Naive thymus-derived CD4-positive, alpha-beta T cell (primary cell): ENCODE measurements around the gene TM4SF18. TPM values are rescaled to one million over a fixed set of nuclear protein-coding genes. Genes with fewer than 3 reads are reported as not detected.
"Not testable (repeated sequence)": the region's sequence is repeated elsewhere in the genome, so short reads cannot be mapped to it uniquely, and the experiment has no call there.

ENCODE experiments used
- ATAC-seq: fragments of 150-1000 bp; cut with Tn5 transposase; 2 replicates; pipeline ENCODE4 v1.10.0; 2021; ENCODE audit warnings: mild to moderate bottlenecking, moderate library complexity
- CTCF ChIA-PET: fragments of 350-600 bp; sonication (Branson Sonifier 250); formaldehyde crosslinking; loops from one replicate; lab custom pipeline; 2021; ENCODE audit warnings: antibody characterized with exemption; lab: Charles Lee
- POLR2A ChIA-PET: fragments of 350-600 bp; sonication (Branson Sonifier 250); formaldehyde crosslinking; loops from one replicate; lab custom pipeline; 2021; ENCODE audit warnings: antibody characterized with exemption, inconsistent platforms; lab: Charles Lee
- DNase-seq, 9 donors: peaks; one replicate each; pipeline versions ENCODE4 v3.0.0 to v3.0.0-alpha.2; 2020 to 2022; ENCODE audit warnings: mixed read lengths in 1 of 9
- H3K27ac ChIP-seq: one replicate; pipeline ENCODE4 v1.7.0; 2013; ENCODE audit warnings: mild to moderate bottlenecking, low read depth, low read length, moderate library complexity
- H3K27me3 ChIP-seq, 2 donors: one replicate each; pipeline ENCODE4 v1.7.0; 2013; ENCODE audit warnings: low read length in 2 of 2, mild to moderate bottlenecking in 2 of 2, moderate library complexity in 2 of 2; ENCODE audit not compliant: control insufficient read depth in 2 of 2, insufficient read depth in 2 of 2
- H3K36me3 ChIP-seq, 3 experiments: 1 replicate in 2 of 3; 2 replicates in 1 of 3; pipeline ENCODE4 v1.7.0; 2013; ENCODE audit warnings: low read length in 3 of 3, mild to moderate bottlenecking in 3 of 3, moderate library complexity in 1 of 3; ENCODE audit not compliant: insufficient read depth in 3 of 3, control insufficient read depth in 2 of 3
- H3K4me1 ChIP-seq, 2 donors: one replicate each; pipeline ENCODE4 v1.7.0; 2013; ENCODE audit warnings: low read length in 2 of 2, mild to moderate bottlenecking in 2 of 2, moderate library complexity in 1 of 2; ENCODE audit not compliant: control insufficient read depth in 2 of 2, insufficient read depth in 2 of 2
- H3K4me3 ChIP-seq: 2 replicates; pipeline ENCODE4 v1.7.0; 2013; ENCODE audit warnings: mild to moderate bottlenecking, low read length
- H3K9me3 ChIP-seq, 3 experiments: 1 replicate in 2 of 3; 2 replicates in 1 of 3; pipeline ENCODE4 v1.7.0; 2013; ENCODE audit warnings: low read length in 3 of 3; ENCODE audit not compliant: control insufficient read depth in 2 of 3
- H3K27ac Mint-ChIP-seq, 9 donors: one replicate each; pipeline ENCODE4 v1.8.0; 2020 to 2022; ENCODE audit warnings: mixed read lengths in 9 of 9, mild to moderate bottlenecking in 8 of 9, moderate library complexity in 5 of 9, inconsistent platforms in 2 of 9
- H3K27me3 Mint-ChIP-seq, 5 donors: one replicate each; pipeline ENCODE4 v1.8.0; 2021 to 2022; ENCODE audit warnings: mixed read lengths in 5 of 5, mild to moderate bottlenecking in 1 of 5
- H3K36me3 Mint-ChIP-seq, 5 donors: one replicate each; pipeline ENCODE4 v1.8.0; 2020 to 2022; ENCODE audit warnings: mixed read lengths in 5 of 5, mild to moderate bottlenecking in 3 of 5, inconsistent platforms in 1 of 5
- H3K4me1 Mint-ChIP-seq, 7 donors: one replicate each; pipeline ENCODE4 v1.8.0; 2020 to 2022; ENCODE audit warnings: mixed read lengths in 7 of 7, mild to moderate bottlenecking in 3 of 7, inconsistent platforms in 1 of 7
- H3K4me3 Mint-ChIP-seq, 10 donors: one replicate each; pipeline ENCODE4 v1.8.0; 2020 to 2022; ENCODE audit warnings: mild to moderate bottlenecking in 10 of 10, mixed read lengths in 10 of 10, moderate library complexity in 6 of 10, inconsistent platforms in 2 of 10
- H3K9me3 Mint-ChIP-seq, 11 donors: one replicate each; pipeline ENCODE4 v1.8.0; 2020 to 2022; ENCODE audit warnings: mixed read lengths in 11 of 11, mild to moderate bottlenecking in 4 of 11, inconsistent platforms in 1 of 11, moderate library complexity in 1 of 11
- intact Hi-C, 2 donors: fragments of 100-400 bp; cut with micrococcal nuclease; formaldehyde crosslinking; loops; one replicate each; pipeline ENCODE4 v1.15.1; 2023
- polyA plus RNA-seq, 2 donors: library from polyadenylated mRNA; unstranded; fragments of 300-500 nt; fragmentation: Illumina TruSeq; gene quantifications; one replicate each; pipeline ENCODE4 v1.2.3, GENCODE V29; 2021
- total RNA-seq, 6 experiments: library from RNA in 5 of 6; stranded (reverse) in 5 of 6; gene quantifications; 1 replicate in 5 of 6; 2 replicates in 1 of 6; pipeline ENCODE4 v1.2.3 and lab custom pipeline; 2021 to 2026

TM4SF18 gene
- total and polyA plus RNA-seq, 7 experiments from 2014 or later = not detected

DNA sequence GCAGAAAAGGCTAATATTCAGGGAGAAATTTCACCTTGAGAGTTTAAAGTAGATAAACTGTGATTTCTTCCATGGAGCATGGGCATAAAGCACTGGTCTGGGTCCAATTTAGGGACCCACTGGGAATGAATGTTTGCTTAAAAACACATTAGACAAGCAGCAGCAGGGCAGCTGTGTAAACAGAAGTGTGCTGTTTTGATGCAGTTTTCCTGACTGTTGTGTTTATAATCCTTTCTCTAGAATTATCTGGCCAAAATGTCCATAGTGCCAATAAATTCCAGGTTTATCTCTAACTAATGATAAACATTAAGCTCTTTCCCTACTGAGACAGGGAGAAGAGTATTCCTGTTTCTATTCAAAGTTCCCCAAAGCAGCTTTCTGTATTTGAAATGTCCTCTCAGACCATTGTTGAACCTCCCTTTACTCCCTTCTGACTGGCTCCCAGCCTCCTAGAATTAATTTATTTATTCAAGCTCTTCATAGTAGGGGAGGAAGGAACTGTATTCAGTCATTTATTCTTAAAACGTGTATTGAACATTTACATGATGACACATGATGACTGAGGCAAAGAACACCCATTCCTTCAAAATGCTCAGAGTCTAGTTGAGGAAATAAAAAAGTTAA is 7.0 kb upstream of the TM4SF18 start:
- Mint-ChIP-seq H3K4me3 (no peak overlapping the region), H3K27ac (no peak overlapping the region), H3K27me3 (peaks cover 19 to 30% (median 23%) of the 10 kb centered on the region in 5 donors), H3K4me1 (peaks cover 0 to 3% (median 0%) of the 10 kb centered on the region in 7 donors), H3K9me3 (peaks cover 0 to 3% (median 0%) of the 10 kb centered on the region in 11 donors), H3K36me3 (no peaks in the 10 kb centered on the region)
- DNase-seq (no peak), ATAC-seq (no peak)
- Histone ChIP-seq H3K36me3 (no peaks in the 10 kb centered on the region), H3K27ac (no peak overlapping the region), H3K27me3 (no peaks in the 10 kb centered on the region), H3K9me3 (no peaks in the 10 kb centered on the region), H3K4me3 (no peak overlapping the region), H3K4me1 (no peaks in the 10 kb centered on the region)
- intact Hi-C loops = no loop called here
- POLR2A ChIA-PET = no interaction called here
- CTCF ChIA-PET = no interaction called here

DNA sequence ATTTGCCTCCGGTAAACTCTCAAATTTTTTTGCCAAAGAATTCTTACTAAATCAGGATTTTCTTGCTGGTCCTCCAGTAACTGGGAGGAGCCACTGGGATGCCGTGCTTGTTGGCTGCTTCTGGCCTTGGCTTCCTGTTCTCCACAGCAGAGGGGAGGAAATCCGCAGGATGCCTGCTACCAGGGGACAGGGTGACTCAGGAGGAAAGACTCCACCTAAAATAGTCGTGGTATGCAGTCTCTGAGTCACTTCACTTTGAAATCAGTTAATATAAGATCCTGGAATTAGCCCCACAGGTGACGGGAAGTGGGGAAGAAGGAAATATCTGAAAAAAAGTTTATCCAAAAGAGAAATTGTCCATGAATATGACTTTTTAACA is 6.5 kb upstream of the TM4SF18 start:
- H3K9me3 Mint-ChIP-seq = peaks cover 0 to 3% (median 0%) of the 10 kb centered on the region in 11 donors
- H3K4me3 Mint-ChIP-seq = no peak overlapping the region
- no peaks in the 10 kb centered on the region for H3K27me3 ChIP-seq
- H3K36me3 ChIP-seq = no peaks in the 10 kb centered on the region
- no peaks in the 10 kb centered on the region for H3K9me3 ChIP-seq
- no peak overlapping the region for H3K27ac Mint-ChIP-seq
- no peaks in the 10 kb centered on the region for H3K36me3 Mint-ChIP-seq
- H3K4me1 ChIP-seq = no peaks in the 10 kb centered on the region
- H3K4me3 ChIP-seq = no peak overlapping the region
- H3K27ac ChIP-seq = no peak overlapping the region
- CTCF ChIA-PET = no interaction called here
- intact Hi-C loops = no loop called here
- ATAC-seq (peak; percentile 54), DNase-seq (no peak)
- POLR2A ChIA-PET = no interaction called here
- H3K4me1 Mint-ChIP-seq = peaks cover 0 to 3% (median 0%) of the 10 kb centered on the region in 7 donors
- H3K27me3 Mint-ChIP-seq = peaks cover 16 to 25% (median 23%) of the 10 kb centered on the region in 5 donors

- H3K27me3 ChIP-seq, H3K36me3 Mint-ChIP-seq, intact Hi-C loops, H3K27ac Mint-ChIP-seq, H3K4me3 Mint-ChIP-seq, H3K27ac ChIP-seq, H3K4me1 ChIP-seq, H3K4me3 ChIP-seq, H3K4me1 Mint-ChIP-seq, CTCF ChIA-PET, H3K9me3 Mint-ChIP-seq, POLR2A ChIA-PET, H3K9me3 ChIP-seq, H3K36me3 ChIP-seq, DNase-seq, ATAC-seq: not testable (repeated sequence)
- peaks cover 17 to 23% (median 19%) of the 10 kb centered on the region in 5 donors for H3K27me3 Mint-ChIP-seq
Observed at GRCh38 chr3:149337486-149337885, 4.0 kb upstream of the TM4SF18 start.

- DNase-seq (no peak), ATAC-seq (no peak)
- no peak overlapping the region for H3K27ac Mint-ChIP-seq
- H3K36me3 ChIP-seq = no peaks in the 10 kb centered on the region
- peaks cover 0 to 3% (median 0%) of the 10 kb centered on the region in 11 donors for H3K9me3 Mint-ChIP-seq
- POLR2A ChIA-PET = no interaction called here
- H3K36me3 Mint-ChIP-seq = no peaks in the 10 kb centered on the region
- peaks cover 15 to 24% (median 20%) of the 10 kb centered on the region in 5 donors for H3K27me3 Mint-ChIP-seq
- H3K4me1 ChIP-seq = no peaks in the 10 kb centered on the region
- H3K27ac ChIP-seq = no peak overlapping the region
- no peak overlapping the region for H3K4me3 ChIP-seq
- H3K4me1 Mint-ChIP-seq = peaks cover 0 to 3% (median 0%) of the 10 kb centered on the region in 7 donors
- H3K9me3 ChIP-seq = no peaks in the 10 kb centered on the region
- intact Hi-C loops = no loop called here
- H3K27me3 ChIP-seq = no peaks in the 10 kb centered on the region
- no peak overlapping the region for H3K4me3 Mint-ChIP-seq
- CTCF ChIA-PET = no interaction called here
Observed at GRCh38 chr3:149336925-149337324, 3.5 kb upstream of the TM4SF18 start.

GRCh38 chr3:149332771-149333170 is 665 bp downstream of the TM4SF18 start:
- H3K4me1 Mint-ChIP-seq = no peaks in the 10 kb centered on the region
- peaks cover 0 to 19% (median 12%) of the 10 kb centered on the region in 5 donors for H3K27me3 Mint-ChIP-seq
- no peaks in the 10 kb centered on the region for H3K27me3 ChIP-seq
- H3K36me3 ChIP-seq = no peaks in the 10 kb centered on the region
- H3K27ac Mint-ChIP-seq = no peak overlapping the region
- ATAC-seq (no peak), DNase-seq (no peak)
- ChIA-PET POLR2A (no interaction called here), CTCF (no interaction called here)
- H3K36me3 Mint-ChIP-seq = no peaks in the 10 kb centered on the region
- H3K4me3 ChIP-seq = no peak overlapping the region
- no peaks in the 10 kb centered on the region for H3K4me1 ChIP-seq
- intact Hi-C loops = no loop called here
- H3K9me3 ChIP-seq = no peaks in the 10 kb centered on the region
- no peaks in the 10 kb centered on the region for H3K9me3 Mint-ChIP-seq
- no peak overlapping the region for H3K4me3 Mint-ChIP-seq
- no peak overlapping the region for H3K27ac ChIP-seq

DNA sequence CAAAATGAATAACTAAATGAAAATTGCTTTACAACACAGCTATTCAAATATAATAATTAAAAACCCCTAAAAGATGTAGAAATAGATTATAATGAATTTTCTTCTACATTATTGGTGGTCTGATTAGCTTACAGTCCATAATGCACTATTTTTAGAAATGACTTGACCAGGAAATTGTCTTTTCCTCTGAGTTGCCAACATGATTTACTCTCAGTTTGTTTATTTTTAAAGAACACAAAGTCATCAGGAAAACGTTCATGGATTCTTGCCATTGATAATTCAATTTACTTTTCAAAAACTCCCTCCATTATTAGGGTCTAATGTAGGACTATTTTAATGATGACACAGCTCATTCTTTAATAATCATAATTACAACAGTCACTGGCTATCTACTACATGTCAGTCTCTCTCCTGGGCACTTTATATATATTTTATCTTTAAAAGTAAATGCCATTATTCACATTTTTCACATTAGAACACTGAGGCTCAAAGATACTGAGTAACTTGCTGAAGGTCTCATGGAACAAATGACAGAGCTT is 1.1 kb downstream of the TM4SF18 start:
- CTCF ChIA-PET = no interaction called here
- no peaks in the 10 kb centered on the region for H3K36me3 Mint-ChIP-seq
- H3K27me3 ChIP-seq = no peaks in the 10 kb centered on the region
- no peaks in the 10 kb centered on the region for H3K4me1 ChIP-seq
- intact Hi-C loops = no loop called here
- no peak overlapping the region for H3K4me3 ChIP-seq
- POLR2A ChIA-PET = no interaction called here
- peaks cover 0 to 24% (median 14%) of the 10 kb centered on the region in 5 donors for H3K27me3 Mint-ChIP-seq
- no peaks in the 10 kb centered on the region for H3K9me3 ChIP-seq
- no peaks in the 10 kb centered on the region for H3K4me1 Mint-ChIP-seq
- no peaks in the 10 kb centered on the region for H3K9me3 Mint-ChIP-seq
- no peak overlapping the region for H3K27ac ChIP-seq
- no peaks in the 10 kb centered on the region for H3K36me3 ChIP-seq
- DNase-seq = no peak
- no peak overlapping the region for H3K4me3 Mint-ChIP-seq
- no peak for ATAC-seq
- H3K27ac Mint-ChIP-seq = no peak overlapping the region

GRCh38 chr3:149331396-149331795 is 2.0 kb downstream of the TM4SF18 start:
- H3K4me3 ChIP-seq = no peak overlapping the region
- DNase-seq = no peak
- Mint-ChIP-seq H3K27ac (no peak overlapping the region), H3K4me1 (no peaks in the 10 kb centered on the region), H3K36me3 (no peaks in the 10 kb centered on the region), H3K4me3 (no peak overlapping the region), H3K9me3 (no peaks in the 10 kb centered on the region), H3K27me3 (peaks cover 0 to 26% (median 20%) of the 10 kb centered on the region in 5 donors)
- no peak for ATAC-seq
- CTCF ChIA-PET = no interaction called here
- H3K36me3 ChIP-seq = no peaks in the 10 kb centered on the region
- H3K9me3 ChIP-seq = no peaks in the 10 kb centered on the region
- H3K27ac ChIP-seq = no peak overlapping the region
- POLR2A ChIA-PET = no interaction called here
- no peaks in the 10 kb centered on the region for H3K27me3 ChIP-seq
- intact Hi-C loops = no loop called here
- no peaks in the 10 kb centered on the region for H3K4me1 ChIP-seq
